Measurements from ENCODE around the gene LYZ.
"Not testable (repeated sequence)": the region's sequence is repeated elsewhere in the genome, so short reads cannot be mapped to it uniquely, and the experiment has no call there.

The LYZ gene

GRCh38 chr12:69348162-69348938, at the start of gene LYZ:
Gene LYZ (plus strand): TSS chr12:69348381. CDS start chr12:69348409, 28 bp downstream.
- DNase-seq = no peak

DNA sequence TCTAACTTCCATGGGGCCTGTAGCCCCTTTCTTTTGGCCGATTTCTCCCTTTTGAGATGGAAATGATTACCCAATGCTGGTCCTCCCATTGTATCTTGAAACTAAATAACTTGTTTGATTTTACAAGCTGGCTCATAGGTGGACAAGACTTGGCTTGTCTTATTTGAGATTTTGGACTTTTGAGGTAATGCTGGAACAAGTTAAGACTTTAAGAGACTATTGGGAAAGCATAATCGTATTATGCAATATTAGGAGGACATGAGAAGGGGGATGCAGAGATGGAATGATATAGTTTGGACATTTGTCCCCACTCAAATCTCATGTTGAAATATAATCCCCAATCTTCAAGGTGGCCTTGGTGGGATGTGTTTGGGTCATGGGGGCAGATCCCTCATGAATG, 49.2 kb upstream of the LYZ start:
- DNase-seq = no peak

DNA sequence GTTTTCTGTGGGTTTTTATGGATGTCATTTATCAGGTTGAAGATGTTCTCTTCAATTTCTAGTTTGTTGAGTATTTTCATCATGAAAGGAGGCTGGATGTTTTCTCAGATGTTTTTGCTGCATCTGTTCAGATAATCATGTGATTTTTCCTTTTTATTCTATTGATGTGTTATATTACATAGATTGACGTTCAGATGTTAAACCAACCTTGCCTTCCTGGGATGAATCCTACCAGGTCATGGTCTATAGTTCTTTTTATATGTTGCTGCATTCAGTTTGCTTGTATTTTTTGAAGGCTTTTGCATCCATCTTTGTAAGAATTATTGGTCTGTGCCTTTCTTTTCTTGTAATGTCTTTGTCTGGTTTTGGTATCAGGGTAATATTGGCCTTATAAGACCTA, 43.9 kb upstream of the LYZ start:
- no peak for DNase-seq

- DNase-seq = no peak
These were observed 38.7 kb upstream of the LYZ start for GRCh38 chr12:69309461-69309860.

GRCh38 chr12:69313209-69313608, 35.0 kb upstream of the LYZ start:
- DNase-seq = no peak

GRCh38 chr12:69316784-69317183, 31.4 kb upstream of the LYZ start:
- not testable (repeated sequence) for DNase-seq

GRCh38 chr12:69317233-69317632, 30.9 kb upstream of the LYZ start:
- DNase-seq = not testable (repeated sequence)

DNA sequence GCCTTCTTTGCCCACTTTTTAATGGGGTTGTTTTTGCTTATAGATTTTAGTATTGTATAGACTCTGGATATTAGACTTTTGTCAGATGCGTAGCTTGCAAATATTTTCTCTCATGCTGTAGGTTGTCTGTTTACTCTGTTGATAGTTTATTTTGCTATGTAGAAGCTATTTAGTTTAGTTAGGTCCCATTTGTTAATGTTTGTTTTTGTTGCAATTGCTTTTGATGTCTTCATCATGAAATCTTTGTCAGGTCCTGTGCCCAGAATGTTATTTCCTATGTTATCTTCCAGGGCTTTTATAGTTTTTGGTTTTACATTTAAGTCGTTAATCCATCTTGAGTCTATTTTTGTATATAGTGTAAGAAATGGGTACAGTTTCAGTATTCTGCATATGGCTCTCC, 30.0 kb upstream of the LYZ start:
- DNase-seq = no peak

DNA sequence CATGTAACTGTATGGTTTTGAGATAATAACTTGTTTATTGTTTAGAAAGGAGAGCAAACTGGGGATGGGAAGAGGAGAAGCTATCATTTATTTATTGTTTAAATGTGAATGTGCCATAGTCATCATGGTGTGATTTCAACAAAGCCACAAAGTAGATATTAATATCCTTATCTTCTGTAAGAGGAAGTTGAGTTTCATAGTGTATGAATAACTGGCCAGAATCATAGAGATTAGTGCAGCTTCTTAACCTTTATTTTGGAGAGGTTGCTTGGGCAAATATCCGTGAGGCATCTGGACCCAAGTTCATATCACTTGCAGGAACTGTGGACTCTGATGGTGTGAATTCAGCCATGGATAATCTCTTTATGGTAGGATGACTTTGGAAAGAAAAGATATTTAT, 26.8 kb upstream of the LYZ start:
- no peak for DNase-seq

GRCh38 chr12:69324797-69325466, 23.2 kb upstream of the LYZ start:
- no peak for DNase-seq

DNA sequence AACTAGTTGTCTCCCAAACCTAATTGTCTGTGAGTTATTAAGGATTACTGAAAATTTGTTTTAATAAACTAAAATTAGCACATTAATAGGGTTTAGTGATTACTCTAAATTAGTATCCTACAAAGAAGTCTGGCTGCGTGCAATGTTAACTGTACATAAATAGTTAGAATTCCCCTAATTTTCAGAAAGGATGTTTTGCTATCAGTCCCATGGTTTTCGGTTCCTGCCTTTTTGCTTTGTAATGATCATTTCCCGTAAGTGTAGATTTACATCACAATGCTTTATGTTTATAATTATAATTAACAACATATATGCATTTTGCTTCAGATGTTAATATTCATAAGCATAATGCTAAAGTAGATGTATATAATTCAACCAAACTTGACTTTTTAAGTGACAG, 19.8 kb upstream of the LYZ start:
- DNase-seq = no peak

- DNase-seq = no peak
These were observed 18.3 kb upstream of the LYZ start for GRCh38 chr12:69329669-69330428.

GRCh38 chr12:69330475-69331473, 17.4 kb upstream of the LYZ start:
- no peak for DNase-seq

GRCh38 chr12:69331519-69331908, 16.7 kb upstream of the LYZ start:
- no peak for DNase-seq

GRCh38 chr12:69331909-69332684, 16.1 kb upstream of the LYZ start:
- DNase-seq = no peak

GRCh38 chr12:69332815-69333358, 15.3 kb upstream of the LYZ start:
- DNase-seq = no peak

GRCh38 chr12:69334158-69334557, 14.0 kb upstream of the LYZ start:
- DNase-seq = no peak

- no peak for DNase-seq
These were observed 10.7 kb upstream of the LYZ start for GRCh38 chr12:69337311-69338090.

DNA sequence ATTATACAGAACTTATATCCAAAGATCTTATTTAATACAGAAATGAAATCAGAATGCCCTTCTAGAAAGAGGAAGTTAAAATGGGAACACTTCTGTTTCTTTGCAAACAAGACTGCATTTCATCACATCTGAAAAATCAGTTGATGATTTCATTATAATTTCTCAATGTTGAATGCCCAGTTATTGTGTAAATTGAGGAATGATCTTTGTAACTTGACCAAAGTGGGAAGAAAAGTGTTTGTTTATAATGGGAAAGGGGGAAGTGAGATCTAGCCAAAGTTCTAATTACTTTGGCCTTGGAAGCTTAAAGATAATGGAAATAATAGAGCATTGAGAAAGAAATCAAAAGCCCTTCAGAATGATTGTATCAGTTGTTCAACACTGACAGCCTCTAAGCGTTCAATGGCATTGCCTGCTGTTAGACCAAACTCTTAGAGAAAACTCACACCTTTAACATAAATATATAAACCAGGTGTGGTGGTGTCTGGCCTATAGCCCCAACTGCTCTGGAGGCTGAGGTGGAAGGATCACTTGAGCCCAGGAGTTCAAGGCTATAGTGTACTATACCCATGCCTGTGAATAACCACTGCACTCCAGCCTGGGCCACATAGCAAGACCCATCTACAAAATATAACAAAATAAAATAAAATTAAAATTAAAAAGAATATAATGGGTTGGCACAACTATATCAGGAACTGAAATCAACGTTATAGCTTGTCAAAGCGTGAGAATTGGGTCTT, 9.9 kb upstream of the LYZ start:
- no peak for DNase-seq

- DNase-seq = no peak
These were observed 9.2 kb upstream of the LYZ start for GRCh38 chr12:69338936-69339335.

Measured in NCI-H446 treated with DMSO at 0.1 percent for 48 hours (cell line).